ENCODE data around the gene CACNA1B. TPM values are rescaled to one million over a fixed set of nuclear protein-coding genes. Genes with fewer than 3 reads are reported as not detected.

The CACNA1B gene
- total and polyA plus RNA-seq, 4 donors, result 0.01 to 0.20 (median 0.09) TPM; not detected in 1

DNA sequence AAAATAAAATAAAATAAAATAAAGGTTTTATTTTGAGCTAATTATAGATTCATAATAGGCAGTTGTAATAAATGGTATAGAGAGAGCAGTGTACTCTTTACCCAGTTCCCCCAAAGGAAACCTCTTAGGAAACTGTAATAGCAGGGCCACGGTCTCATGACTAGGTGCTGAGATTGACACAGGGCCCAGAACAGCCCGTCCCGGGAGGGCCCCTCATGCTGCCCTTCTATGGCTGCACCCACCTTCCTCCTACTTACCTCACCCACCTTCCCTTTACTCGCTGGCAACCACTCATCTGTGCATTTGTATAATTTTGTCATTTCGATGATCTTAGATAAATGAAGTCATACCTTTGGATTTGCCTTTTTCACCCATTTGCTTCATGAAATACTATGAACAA is 16.1 kb downstream of the CACNA1B start:
- DNase-seq (no peak), ATAC-seq (ENCODE audit: insufficient read depth, low FRiP score) (no peak)
- TF ChIP-seq, protein P1, sequence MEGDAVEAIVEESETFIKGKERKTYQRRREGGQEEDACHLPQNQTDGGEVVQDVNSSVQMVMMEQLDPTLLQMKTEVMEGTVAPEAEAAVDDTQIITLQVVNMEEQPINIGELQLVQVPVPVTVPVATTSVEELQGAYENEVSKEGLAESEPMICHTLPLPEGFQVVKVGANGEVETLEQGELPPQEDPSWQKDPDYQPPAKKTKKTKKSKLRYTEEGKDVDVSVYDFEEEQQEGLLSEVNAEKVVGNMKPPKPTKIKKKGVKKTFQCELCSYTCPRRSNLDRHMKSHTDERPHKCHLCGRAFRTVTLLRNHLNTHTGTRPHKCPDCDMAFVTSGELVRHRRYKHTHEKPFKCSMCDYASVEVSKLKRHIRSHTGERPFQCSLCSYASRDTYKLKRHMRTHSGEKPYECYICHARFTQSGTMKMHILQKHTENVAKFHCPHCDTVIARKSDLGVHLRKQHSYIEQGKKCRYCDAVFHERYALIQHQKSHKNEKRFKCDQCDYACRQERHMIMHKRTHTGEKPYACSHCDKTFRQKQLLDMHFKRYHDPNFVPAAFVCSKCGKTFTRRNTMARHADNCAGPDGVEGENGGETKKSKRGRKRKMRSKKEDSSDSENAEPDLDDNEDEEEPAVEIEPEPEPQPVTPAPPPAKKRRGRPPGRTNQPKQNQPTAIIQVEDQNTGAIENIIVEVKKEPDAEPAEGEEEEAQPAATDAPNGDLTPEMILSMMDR (IDR thresholded peaks at IDR 0.05; ENCODE audit: control extremely low read depth, extremely low read depth), result no peak
- Histone ChIP-seq H3K27ac (ENCODE audit: low read depth in 1 of 2, low read length in 1 of 2) (no peak overlapping the region), H3K9me3 (ENCODE audit: control insufficient read depth in 4 of 4, insufficient read depth in 3 of 4, low read length in 3 of 4) (peaks cover 0 to 3% (median under 1%) of the 10 kb centered on the region in 4 donors), H3K36me3 (ENCODE audit: control insufficient read depth in 4 of 4, insufficient read depth in 4 of 4, low read length in 4 of 4) (no peaks in the 10 kb centered on the region), H3K4me1 (ENCODE audit: control insufficient read depth in 5 of 5, insufficient read depth in 5 of 5, low read length in 5 of 5) (no peaks in the 10 kb centered on the region), H3K9ac (ENCODE audit: insufficient read depth in 1 of 2, low read length in 2 of 2) (no peak overlapping the region), H3K4me3 (no peak overlapping the region), H3K27me3 (ENCODE audit: control insufficient read depth in 3 of 3, insufficient read depth in 3 of 3, low read length in 2 of 3) (no peaks in the 10 kb centered on the region)
- WGBS, 2 donors, result 74 to 79% methylated on average over 5 of the region's 5 CpGs

DNA sequence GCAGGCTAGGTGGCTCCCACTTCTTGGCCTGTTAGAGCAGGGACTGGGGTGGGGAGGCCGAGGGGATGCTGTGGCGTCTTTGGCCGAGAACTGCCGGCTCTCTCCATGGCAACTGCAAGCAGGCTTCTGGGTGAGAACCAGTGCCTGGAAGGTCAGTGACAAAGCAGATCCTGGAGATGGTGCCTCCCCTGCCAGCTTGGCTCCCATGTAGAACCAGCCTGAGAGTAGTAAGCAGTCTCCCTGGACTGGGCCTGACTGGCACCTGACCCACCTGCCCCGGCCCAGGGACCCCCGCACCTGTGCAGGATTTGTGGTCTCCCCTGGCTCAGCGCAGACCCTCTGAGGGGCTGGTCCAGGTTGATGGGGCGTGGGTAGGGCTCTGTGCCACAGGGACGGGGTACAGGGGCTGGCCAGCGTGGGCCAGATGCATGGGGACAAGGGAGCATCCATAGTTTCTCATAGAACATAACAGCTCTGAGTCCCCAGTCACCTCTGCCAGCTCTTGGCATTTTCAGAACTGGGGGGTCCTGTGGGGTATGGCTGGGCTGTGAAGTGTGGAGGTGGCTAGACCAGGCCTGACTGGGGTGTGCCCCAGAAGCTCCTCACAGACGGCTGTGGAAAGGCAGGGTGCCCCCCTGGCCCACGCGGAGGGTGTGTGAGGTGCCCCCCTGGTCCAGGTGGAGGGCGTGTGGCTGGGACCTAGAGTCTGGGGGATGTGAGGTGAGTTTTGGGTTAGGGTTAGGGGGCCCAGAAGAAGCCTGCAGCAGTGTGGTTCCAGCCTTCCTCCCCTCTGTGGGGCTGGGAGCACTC is 22.2 kb downstream of the CACNA1B start:
- H3K9ac ChIP-seq (ENCODE audit: insufficient read depth in 1 of 2, low read length in 2 of 2), result no peak overlapping the region
- no peaks in the 10 kb centered on the region for H3K36me3 ChIP-seq (ENCODE audit: control insufficient read depth in 4 of 4, insufficient read depth in 4 of 4, low read length in 4 of 4)
- ATAC-seq (ENCODE audit: insufficient read depth, low FRiP score), result no peak
- H3K9me3 ChIP-seq (ENCODE audit: control insufficient read depth in 4 of 4, insufficient read depth in 3 of 4, low read length in 3 of 4), result peaks cover 0 to 5% (median 4%) of the 10 kb centered on the region in 4 donors
- TF ChIP-seq, protein P1 (IDR thresholded peaks at IDR 0.05; ENCODE audit: control extremely low read depth, extremely low read depth), result no peak
- DNase-seq, result no peak
- H3K4me3 ChIP-seq, result no peak overlapping the region
- 85 to 89% methylated on average over 14 of the region's 14 CpGs for WGBS, 2 donors
- no peaks in the 10 kb centered on the region for H3K4me1 ChIP-seq (ENCODE audit: control insufficient read depth in 5 of 5, insufficient read depth in 5 of 5, low read length in 5 of 5)
- H3K27ac ChIP-seq (ENCODE audit: low read depth in 1 of 2, low read length in 1 of 2), result no peak overlapping the region
- no peaks in the 10 kb centered on the region for H3K27me3 ChIP-seq (ENCODE audit: control insufficient read depth in 3 of 3, insufficient read depth in 3 of 3, low read length in 2 of 3)

DNA sequence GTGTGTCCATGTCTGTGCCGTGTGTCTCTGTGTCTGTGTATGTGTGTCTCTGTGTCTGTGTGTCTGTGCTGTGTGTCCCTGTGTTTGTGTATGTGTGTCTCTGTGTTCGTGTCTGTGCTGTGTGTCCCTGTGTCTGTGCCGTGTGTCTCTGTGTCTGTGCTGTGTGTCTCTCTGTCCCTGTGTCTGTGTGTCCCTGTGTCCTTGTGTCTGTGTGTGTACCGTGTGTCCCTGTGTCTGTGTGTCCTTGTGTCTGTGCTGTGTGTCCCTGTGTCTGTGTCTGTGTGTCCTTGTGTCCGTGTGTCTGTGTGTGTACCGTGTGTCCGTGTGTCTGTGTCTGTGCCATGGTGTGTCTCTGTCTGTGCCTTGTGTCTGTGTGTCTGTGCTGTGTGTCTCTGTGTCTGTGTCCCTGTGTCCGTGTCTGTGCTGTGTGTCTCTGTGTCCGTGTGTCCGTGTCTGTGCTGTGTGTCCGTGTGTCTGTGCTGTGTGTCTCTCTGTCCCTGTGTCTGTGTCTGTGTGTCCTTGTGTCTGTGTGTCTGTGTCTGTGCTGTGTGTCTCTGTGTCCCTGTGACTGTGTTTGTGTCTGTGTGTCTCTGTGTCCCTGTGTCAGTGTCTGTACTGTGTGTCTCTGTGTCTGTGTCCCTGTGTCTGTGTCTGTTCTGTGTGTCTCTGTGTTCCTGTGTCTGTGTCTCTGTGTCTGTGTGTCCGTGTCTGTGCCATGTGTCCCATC is 23.2 kb downstream of the CACNA1B start:
- Histone ChIP-seq H3K36me3 (ENCODE audit: control insufficient read depth in 4 of 4, insufficient read depth in 4 of 4, low read length in 4 of 4) (no peaks in the 10 kb centered on the region), H3K27ac (ENCODE audit: low read depth in 1 of 2, low read length in 1 of 2) (no peak overlapping the region), H3K9ac (ENCODE audit: insufficient read depth in 1 of 2, low read length in 2 of 2) (no peak overlapping the region), H3K27me3 (ENCODE audit: control insufficient read depth in 3 of 3, insufficient read depth in 3 of 3, low read length in 2 of 3) (no peaks in the 10 kb centered on the region), H3K4me1 (ENCODE audit: control insufficient read depth in 5 of 5, insufficient read depth in 5 of 5, low read length in 5 of 5) (no peaks in the 10 kb centered on the region), H3K4me3 (no peak overlapping the region), H3K9me3 (ENCODE audit: control insufficient read depth in 4 of 4, insufficient read depth in 3 of 4, low read length in 3 of 4) (peaks cover 0 to 5% (median 4%) of the 10 kb centered on the region in 4 donors)
- TF ChIP-seq, protein P1 (IDR thresholded peaks at IDR 0.05; ENCODE audit: control extremely low read depth, extremely low read depth), result no peak
- ATAC-seq (ENCODE audit: insufficient read depth, low FRiP score) (no peak), DNase-seq (no peak)
- WGBS, 2 donors, result 91 to 94% methylated on average over 12 of the region's 12 CpGs

Data from lung (tissue), 12 donors.